HG02571 (cell line): Measurements from ENCODE around the gene CFAP126.
"Not testable (repeated sequence)": the region's sequence is repeated elsewhere in the genome, so short reads cannot be mapped to it uniquely, and the experiment has no call there.

ENCODE experiments used
- ATAC-seq: cut with Tn5 transposase; IDR thresholded peaks from one replicate; pipeline ENCODE4 v1.9.1; 2021; ENCODE audit warnings: mild to moderate bottlenecking, moderate library complexity; ENCODE audit not compliant: unreplicated experiment

Gene CFAP126

DNA sequence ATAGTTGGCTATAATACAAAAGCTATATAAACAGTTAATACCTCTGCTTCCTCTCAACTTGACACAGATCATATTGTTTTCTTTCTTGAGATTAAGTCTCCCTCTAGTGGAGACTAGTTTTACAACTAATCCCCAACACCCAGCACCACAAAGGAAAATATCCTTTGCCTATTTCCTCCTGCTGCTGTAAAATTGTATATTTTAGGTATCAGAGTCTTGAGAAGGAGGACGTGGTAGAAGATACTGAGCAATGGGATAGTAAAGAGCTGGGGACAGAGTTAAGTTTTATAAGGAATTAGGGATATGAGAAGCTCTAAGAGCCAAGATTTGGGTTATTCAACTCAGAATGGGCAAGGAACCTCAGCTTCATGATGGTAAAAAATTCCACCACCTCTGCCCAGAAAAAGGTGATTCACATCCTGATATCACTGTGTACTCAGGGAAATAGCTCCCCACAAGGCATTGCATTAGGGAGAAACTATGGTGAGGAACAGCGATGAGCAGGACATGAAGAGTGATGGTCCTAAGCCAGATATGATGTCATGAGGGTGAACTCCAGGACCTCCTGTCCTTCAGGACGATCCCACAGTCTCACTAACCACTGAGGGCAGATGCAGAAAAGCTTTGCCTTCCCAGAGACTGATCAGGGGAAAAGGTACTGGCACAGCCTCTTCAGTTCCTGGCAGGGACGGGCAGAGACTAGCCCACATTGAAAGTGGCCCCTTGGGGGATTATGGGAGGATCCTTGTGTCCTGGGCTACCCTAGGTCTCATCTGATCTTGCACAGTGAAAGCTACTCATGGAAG is 14.7 kb upstream of the CFAP126 start:
- no peak for ATAC-seq

GRCh38 chr1:161381707-161382106 is 14.0 kb upstream of the CFAP126 start:
- ATAC-seq, result no peak

DNA sequence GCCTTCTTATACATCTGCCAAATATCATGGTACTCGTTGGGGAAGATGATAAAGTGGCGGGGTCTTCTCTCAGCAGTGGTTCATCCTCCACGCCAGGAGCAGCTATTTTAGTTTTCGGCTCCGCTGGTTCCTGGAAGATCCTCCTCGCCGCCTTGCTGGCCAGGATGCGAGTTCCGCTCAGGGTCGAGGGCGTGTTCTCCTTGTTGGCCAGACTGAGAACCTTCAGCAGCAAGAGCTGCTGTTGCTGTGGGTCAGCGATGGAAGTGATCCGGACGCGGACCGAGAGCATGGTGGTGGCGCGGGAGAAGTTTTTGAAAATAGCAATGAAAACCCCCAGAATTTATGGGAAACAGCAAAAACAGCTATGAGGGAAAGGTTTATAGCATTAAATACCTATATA is 11.4 kb upstream of the CFAP126 start:
- ATAC-seq, result no peak

DNA sequence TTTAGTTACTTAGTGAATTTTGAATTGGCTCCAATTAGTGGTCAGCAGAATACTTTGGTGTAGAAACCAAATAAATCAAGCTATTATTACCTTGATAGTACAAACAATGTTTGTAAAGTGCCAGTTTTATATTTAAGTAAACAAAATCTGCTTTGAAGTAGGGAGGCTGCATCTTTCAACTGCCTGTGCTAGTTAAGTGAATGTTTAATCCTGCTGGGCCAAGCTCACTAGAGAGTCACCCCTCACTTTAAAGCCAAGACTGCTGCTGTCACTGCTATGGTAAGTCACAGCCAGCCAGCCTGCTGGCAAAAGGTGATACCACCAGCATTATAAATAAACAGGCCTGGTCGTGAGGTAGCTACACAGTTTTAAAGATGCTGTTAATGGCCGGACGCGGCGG is 10.3 kb upstream of the CFAP126 start:
- ATAC-seq, result no peak

DNA sequence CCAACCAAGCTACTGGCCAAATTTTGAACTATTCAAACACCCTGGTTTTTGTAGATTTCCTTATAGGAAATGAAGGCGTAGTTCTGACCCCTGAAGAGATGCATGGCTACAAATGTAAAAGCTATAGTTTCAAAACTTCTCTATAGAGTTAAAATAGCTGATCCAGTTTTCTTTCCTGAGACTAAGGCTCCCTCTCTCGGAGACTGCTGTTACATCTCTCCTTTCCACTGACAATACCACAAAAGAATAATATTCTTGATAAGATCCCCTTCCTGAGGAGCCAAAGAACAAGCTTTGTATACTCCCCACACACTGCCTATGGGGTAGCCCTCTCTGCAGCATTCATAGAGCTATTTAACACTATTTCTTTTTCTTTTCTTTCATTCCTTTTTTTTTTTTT is 6.7 kb upstream of the CFAP126 start:
- no peak for ATAC-seq

DNA sequence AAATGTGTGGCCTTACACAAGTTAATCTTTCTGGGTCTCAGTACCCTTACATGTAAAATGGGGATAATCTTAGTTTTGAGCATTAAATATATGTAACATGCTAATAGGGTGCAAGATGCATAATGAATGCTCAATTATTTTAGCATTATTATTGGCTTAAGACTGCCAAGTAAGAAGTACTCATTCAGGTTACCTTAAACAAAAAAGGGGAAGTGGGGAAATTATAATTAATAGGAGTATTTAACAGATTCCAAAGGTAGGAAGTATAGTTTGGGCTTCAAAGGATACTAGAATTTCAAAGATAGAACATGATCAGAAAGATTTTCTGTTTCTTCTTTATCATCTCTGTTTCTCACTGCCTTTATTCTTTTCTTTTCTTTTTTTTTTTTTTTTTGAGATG is 5.8 kb upstream of the CFAP126 start:
- no peak for ATAC-seq

- no peak for ATAC-seq
These were observed 2.5 kb downstream of the CFAP126 start for GRCh38 chr1:161365207-161365606.

- no peak for ATAC-seq
These were observed 3.3 kb downstream of the CFAP126 start for GRCh38 chr1:161364332-161364731.

- no peak for ATAC-seq
These were observed 8.4 kb downstream of the CFAP126 start for GRCh38 chr1:161359291-161359690.

DNA sequence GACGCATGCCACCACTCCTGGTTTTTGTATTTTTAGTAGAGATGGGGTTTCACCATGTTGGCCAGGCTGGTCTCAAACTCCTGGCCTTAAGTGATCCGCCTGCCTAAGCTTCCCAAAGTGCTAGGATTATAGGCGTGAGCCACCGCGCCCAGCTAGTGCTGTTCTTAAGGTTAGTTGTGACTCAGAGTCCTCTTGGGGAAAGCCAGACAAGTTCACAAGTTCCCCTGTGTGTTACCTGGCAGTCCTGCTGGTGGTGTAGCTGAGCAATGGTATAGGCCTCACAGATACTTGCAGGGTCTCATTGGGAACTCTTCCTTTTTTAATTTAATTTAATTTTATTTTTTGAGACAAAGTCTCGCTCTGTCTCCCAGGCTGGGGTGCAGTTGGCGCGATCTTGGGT is 10.6 kb downstream of the CFAP126 start:
- ATAC-seq, result no peak

- no peak for ATAC-seq
These were observed 16.2 kb downstream of the CFAP126 start for GRCh38 chr1:161351482-161351881.

DNA sequence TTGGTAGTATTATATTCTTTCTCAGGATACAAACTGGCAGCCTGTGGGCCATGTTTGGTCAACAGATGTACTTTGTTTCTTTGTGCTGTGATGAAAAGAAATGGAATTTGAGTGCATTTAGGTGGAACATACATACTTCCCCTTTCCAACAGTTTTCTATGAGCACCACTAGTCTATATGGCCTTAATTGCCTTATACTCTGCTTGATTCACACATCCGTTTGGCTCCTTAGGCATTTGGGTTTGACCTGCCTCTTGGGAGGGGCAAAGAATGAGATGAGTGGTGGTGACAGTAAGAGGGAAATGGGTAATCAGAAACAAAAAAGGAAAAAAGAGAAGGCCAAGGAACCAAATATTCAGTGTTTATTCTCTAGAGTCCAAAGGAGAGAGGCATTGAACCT is 17.0 kb downstream of the CFAP126 start:
- no peak for ATAC-seq

GRCh38 chr1:161342821-161343220 is 24.9 kb downstream of the CFAP126 start:
- ATAC-seq, result no peak

GRCh38 chr1:161342177-161342576 is 25.5 kb downstream of the CFAP126 start:
- no peak for ATAC-seq

DNA sequence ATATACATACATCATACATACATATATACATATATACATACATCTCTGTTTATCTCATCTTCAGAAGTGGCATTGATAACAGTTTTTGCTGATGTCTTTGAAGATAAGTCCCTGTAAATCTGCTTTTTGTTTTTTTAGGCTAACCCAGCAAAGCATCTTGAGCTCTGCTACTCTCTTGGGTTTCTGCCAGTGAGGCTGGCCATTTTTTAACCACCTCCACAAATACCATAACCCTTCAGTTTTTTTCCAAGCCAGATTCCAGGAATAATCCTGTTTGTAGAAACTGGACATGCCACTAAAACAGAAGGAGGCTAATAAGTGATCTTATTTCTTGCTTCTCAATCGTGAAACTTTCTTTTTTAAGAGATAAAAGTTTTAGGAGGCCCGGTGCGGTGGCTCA is 31.9 kb downstream of the CFAP126 start:
- no peak for ATAC-seq

DNA sequence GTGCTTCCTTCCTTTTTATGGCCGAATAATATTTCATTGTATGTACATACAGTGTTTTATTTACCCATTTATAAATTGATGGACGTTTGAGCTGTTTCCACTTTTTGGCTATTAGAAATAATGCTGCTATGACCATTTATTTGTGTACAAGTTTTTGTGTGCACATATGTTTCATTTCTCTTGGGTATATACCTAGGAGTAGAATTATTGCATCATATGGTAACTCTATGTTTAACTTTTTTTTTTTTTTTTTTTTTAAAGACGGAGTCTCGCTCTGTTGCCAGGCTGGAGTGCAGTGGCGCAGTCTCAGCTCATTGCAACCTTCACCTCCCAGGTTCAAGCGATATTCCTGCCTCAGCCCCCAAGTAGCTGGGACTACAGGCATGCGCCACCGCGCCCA is 34.5 kb downstream of the CFAP126 start:
- no peak for ATAC-seq

DNA sequence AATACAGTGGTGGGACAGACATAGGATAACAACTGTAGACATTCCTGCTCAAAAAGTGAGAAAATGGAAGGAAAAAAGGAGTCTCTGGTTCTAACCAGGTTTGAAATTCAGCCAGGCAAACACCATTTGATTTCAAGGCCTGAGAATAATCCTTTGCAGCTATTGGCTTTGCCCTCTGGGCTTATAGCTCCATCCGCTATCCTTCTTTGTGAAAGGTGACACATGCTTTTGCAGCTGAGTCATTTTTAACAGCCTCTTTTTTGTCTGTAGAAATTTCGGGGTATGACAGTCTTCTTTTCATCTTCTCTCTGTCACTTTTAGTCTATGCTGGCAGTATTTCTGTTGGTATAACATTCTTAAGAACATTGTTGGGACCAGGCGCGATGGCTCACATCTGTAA is 37.3 kb downstream of the CFAP126 start:
- ATAC-seq, result no peak

DNA sequence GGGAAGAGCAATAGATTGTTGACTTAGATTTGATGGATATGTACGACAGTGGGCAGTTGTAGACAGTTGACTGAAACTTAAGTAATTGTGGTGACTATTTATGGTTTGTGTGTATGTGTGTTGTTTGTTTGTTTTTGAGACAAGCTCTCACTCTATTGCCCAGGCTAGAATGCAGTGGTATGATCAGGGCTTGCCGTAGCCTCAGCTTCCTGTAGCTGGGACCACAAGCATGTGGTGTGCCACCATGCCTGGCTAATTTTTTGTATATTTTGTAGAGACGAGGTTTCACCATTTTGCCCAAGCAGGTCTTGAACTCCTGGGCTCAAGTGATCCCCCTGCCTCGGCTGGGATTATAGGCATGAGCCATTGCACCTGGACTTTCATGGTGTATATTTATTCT is 43.7 kb downstream of the CFAP126 start:
- ATAC-seq, result no peak

DNA sequence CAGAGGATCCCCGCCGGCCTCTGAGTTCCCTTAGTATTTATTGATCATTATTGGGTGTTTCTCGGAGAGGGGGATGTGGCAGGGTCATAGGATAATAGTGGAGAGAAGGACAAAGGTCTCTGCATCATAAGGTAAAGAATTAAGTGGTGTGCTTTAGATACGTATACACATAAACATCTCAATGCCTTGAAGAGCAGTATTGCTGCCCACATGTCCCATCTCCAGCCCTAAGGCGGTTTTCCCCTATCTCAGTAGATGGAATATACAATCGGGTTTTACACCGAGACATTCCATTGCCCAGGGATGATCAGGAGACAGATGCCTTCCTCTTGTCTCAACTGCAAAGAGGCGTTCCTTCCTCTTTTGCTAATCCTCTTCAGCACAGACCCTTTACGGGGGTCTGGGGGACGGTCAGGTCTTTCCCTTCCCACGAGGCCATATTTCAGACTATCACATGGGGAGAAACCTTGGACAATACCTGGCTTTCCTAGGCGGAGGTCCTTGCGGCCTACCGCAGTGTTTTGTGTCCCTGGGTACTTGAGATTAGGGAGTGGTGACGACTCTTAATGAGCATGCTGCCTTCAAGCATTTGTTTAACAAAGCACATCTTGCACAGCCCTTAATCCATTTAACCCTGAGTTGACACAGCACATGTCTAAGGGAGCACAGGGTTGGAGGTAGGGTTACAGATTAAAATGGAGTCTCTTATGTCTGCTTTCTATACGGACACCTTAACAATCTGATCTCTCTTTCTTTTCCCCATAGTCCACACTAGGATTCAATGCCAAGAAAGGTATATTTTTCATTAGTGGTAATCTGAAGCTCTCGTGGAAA is 51.6 kb downstream of the CFAP126 start:
- ATAC-seq, result not testable (repeated sequence)
